ENCODE results near the gene CPPED1. TPM values are rescaled to one million over a fixed set of nuclear protein-coding genes. Genes with fewer than 3 reads are reported as not detected.
"Not testable (repeated sequence)": the region's sequence is repeated elsewhere in the genome, so short reads cannot be mapped to it uniquely, and the experiment has no call there.

CPPED1 gene
- total RNA-seq, 2 donors from 2014 or later: 24.8 to 61.0 TPM

DNA sequence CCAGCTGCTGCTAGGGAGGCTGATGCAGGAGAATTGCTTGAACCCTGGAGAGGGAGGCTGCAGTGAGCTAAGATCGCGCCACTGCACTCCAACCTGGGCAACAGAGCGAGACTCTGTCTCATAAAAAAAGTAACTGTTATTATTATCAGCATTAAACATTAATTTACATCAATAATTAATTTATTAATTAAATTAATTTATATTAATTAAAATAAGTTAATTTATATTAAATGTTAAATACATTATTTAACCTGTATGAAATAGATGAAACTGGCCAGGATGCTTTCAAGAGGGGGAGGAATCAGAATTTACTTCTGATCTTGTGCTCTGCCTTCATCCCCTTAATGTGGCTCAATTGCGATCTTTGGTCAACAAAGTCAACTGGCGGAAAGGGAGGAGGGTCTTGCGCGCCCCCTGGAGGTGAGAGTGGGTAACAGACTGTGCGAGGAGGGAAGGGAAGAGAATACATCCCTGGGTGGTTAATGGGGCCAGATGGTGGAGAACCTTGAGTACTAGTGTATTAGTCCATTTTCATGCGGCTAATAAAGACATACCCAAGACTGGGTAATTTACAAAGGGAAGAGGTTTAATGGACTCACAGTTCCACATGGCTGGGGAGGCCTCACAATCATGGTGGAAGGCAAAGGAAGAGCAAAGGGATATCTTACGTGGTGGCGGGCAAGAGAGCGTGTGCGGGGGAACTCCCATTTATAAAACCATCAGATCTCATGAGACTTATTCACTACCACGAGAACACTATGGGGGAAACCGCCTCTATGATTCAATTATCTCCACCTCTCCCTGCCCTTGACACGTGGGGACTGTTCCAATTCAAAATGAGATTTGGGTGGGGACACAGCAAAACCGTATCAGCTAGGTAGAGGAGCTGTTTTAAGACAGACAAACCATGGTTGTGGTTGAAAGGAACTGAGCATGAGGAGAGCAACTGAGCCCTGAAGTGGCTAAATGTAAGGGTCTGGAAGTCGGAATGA, 15.7 kb upstream of the CPPED1 start:
- H3K27ac ChIP-seq: no peak overlapping the region
- no peaks in the 10 kb centered on the region for H3K4me1 ChIP-seq (replicated peaks)
- no peak for TF ChIP-seq POLR2A (IDR thresholded peaks at IDR 0.05)
- TF ChIP-seq, protein P1, sequence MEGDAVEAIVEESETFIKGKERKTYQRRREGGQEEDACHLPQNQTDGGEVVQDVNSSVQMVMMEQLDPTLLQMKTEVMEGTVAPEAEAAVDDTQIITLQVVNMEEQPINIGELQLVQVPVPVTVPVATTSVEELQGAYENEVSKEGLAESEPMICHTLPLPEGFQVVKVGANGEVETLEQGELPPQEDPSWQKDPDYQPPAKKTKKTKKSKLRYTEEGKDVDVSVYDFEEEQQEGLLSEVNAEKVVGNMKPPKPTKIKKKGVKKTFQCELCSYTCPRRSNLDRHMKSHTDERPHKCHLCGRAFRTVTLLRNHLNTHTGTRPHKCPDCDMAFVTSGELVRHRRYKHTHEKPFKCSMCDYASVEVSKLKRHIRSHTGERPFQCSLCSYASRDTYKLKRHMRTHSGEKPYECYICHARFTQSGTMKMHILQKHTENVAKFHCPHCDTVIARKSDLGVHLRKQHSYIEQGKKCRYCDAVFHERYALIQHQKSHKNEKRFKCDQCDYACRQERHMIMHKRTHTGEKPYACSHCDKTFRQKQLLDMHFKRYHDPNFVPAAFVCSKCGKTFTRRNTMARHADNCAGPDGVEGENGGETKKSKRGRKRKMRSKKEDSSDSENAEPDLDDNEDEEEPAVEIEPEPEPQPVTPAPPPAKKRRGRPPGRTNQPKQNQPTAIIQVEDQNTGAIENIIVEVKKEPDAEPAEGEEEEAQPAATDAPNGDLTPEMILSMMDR (IDR thresholded peaks at IDR 0.05): peak; percentile 60 to 84 (median 69)
- intact Hi-C loops (cut with DNase I): no loop called here
- peak; percentile 25 for DNase-seq (ENCODE audit: low spot score)
- no peaks in the 10 kb centered on the region for H3K9me3 ChIP-seq
- 57% methylated on average over 18 of the region's 18 CpGs for WGBS
- H3K27me3 ChIP-seq (replicated peaks; ENCODE audit: insufficient read depth): no peaks in the 10 kb centered on the region
- no peak overlapping the region for H3K4me3 ChIP-seq
- no peaks in the 10 kb centered on the region for H3K36me3 ChIP-seq

- no peaks in the 10 kb centered on the region for H3K36me3 ChIP-seq
- DNase-seq (ENCODE audit: low spot score): no peak
- H3K4me3 ChIP-seq: no peak overlapping the region
- H3K4me1 ChIP-seq (replicated peaks): no peaks in the 10 kb centered on the region
- H3K27me3 ChIP-seq (replicated peaks; ENCODE audit: insufficient read depth): no peaks in the 10 kb centered on the region
- intact Hi-C loops (cut with DNase I): no loop called here
- WGBS: 94% methylated on average over 4 of the region's 4 CpGs
- no peak overlapping the region for H3K27ac ChIP-seq
- no peaks in the 10 kb centered on the region for H3K9me3 ChIP-seq
- TF ChIP-seq POLR2A (IDR thresholded peaks at IDR 0.05) (no peak), POLR2AphosphoS5 (IDR thresholded peaks at IDR 0.05) (no peak)
- TF ChIP-seq, protein P1 (IDR thresholded peaks at IDR 0.05): no peak
Observed at GRCh38 chr16:12818326-12818725, 14.6 kb upstream of the CPPED1 start.

- H3K4me1 ChIP-seq (replicated peaks); H3K4me3 ChIP-seq; intact Hi-C loops (cut with DNase I); DNase-seq (ENCODE audit: low spot score); H3K27me3 ChIP-seq (replicated peaks; ENCODE audit: insufficient read depth); H3K36me3 ChIP-seq; H3K9me3 ChIP-seq; H3K27ac ChIP-seq: not testable (repeated sequence)
- WGBS: 58% methylated on average over 4 of the region's 4 CpGs
Observed at GRCh38 chr16:12816791-12817214, 13.1 kb upstream of the CPPED1 start.

GRCh38 chr16:12815361-12815760, 11.7 kb upstream of the CPPED1 start:
- Histone ChIP-seq H3K9me3 (no peaks in the 10 kb centered on the region), H3K27me3 (replicated peaks; ENCODE audit: insufficient read depth) (no peaks in the 10 kb centered on the region), H3K36me3 (no peaks in the 10 kb centered on the region), H3K4me1 (replicated peaks) (no peaks in the 10 kb centered on the region), H3K4me3 (no peak overlapping the region), H3K27ac (no peak overlapping the region)
- DNase-seq (ENCODE audit: low spot score): no peak
- WGBS: 43% methylated on average over 3 of the region's 3 CpGs
- TF ChIP-seq, protein P1 (IDR thresholded peaks at IDR 0.05): peak in 1 of 4 experiments; percentile 32
- TF ChIP-seq POLR2A (IDR thresholded peaks at IDR 0.05) (no peak), POLR2AphosphoS5 (IDR thresholded peaks at IDR 0.05) (no peak)
- intact Hi-C loops (cut with DNase I): no loop called here

- intact Hi-C loops (cut with DNase I); H3K4me1 ChIP-seq (replicated peaks); H3K4me3 ChIP-seq; DNase-seq (ENCODE audit: low spot score); H3K36me3 ChIP-seq; H3K9me3 ChIP-seq; H3K27me3 ChIP-seq (replicated peaks; ENCODE audit: insufficient read depth): not testable (repeated sequence)
- H3K27ac ChIP-seq: peak overlapping the region in 1 of 2 donors; percentile 13
- WGBS: 88% methylated on average over 3 of the region's 3 CpGs
Observed at GRCh38 chr16:12813734-12814133, 10.0 kb upstream of the CPPED1 start.

DNA sequence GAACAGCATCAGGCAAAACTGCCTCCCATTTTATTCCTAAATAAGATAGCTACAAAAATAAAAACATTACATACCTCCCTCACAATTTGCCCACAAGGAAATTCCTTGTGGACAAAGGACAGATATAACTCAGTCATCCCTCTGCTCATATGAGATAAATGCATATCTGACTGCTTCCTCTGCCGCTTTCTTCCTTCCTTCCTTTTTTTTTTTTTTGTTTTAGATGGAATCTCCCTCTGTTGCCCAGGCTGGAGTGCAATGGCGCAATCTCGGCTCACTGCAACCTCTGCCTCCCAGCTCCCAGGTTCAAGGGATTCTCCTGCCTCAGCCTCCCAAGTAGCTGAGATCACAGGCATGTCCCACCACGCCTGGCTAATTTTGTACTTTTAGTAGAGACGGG, 9.6 kb upstream of the CPPED1 start:
- H3K36me3 ChIP-seq; H3K9me3 ChIP-seq; intact Hi-C loops (cut with DNase I); H3K4me3 ChIP-seq; H3K4me1 ChIP-seq (replicated peaks); DNase-seq (ENCODE audit: low spot score); H3K27me3 ChIP-seq (replicated peaks; ENCODE audit: insufficient read depth): not testable (repeated sequence)
- peak overlapping the region in 1 of 2 donors; percentile 13 for H3K27ac ChIP-seq
- WGBS: 86% methylated on average over 5 of the region's 5 CpGs

Data from prostate gland (tissue), 2 donors.